NCI-H1417 (cell line): ENCODE results near the gene GCFC2.
A peak's percentile ranks its signal among the peaks of the same experiment; 100 is the strongest.
"Not testable (repeated sequence)": the region's sequence is repeated elsewhere in the genome, so short reads cannot be mapped to it uniquely, and the experiment has no call there.

ENCODE experiments used
- DNase-seq, 3 experiments: peaks; one replicate each; lab custom pipeline; 2025; lab: John Stamatoyannopoulos, UW

GCFC2 gene

DNA sequence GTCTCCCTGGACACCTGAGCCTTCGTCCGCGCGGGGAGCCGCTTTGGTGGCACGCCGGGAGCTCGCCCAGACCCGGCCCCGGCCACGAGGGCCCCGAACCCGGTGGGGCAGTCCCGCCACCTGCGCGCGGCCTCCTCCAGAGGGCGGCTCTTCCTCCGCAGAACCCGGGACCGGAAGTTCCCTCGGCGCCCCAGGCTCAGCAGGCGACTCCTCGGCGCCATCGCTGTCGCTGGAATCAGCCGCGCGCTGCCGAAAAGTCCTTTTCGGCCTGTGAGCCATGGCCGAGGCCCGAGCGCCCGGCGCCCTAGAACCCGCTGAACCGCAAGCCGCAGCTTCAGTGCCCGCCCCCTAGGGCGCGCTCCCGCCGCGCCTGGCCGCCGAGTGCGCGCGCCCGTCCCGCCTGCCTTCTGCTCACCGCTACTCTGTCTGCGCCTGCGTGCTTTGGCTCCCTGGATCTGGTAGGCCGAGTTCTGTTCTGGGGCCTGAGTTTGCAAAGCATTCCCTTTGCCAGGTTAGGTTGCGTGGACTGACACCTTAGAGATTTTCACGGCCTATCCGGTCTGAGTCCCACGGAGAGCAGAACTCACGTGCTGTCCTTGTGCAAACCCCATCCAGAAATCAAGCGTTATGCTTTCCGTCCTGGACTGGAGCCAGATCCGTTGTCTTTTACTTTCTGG, at the start of gene GCFC2:
TSS of gene GCFC2 (minus strand) at position 339 of the 677 bp plus-strand sequence. CDS start at position 279, 60 bp downstream.
- DNase-seq = peak; percentile 73 to 92 (median 91)

DNA sequence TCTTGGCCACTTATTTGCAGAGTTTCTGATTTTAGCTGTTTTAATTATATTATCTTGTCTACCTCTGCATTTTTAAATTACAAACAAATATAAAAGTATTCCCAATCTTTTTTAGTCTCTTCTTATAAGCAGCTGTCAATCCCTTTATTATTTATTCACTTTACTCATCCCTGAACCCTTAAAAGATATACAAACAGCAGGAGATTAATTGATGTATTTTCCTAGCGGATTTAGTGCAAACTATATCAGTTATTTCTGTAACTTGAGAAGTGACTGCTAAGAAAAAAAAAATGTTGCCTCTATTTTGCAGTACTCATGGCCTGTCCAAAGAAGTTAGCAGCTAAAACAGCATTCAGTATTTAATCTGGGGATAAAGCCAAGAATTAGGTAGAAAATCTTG, 42.1 kb upstream of the GCFC2 start:
- DNase-seq = no peak

DNA sequence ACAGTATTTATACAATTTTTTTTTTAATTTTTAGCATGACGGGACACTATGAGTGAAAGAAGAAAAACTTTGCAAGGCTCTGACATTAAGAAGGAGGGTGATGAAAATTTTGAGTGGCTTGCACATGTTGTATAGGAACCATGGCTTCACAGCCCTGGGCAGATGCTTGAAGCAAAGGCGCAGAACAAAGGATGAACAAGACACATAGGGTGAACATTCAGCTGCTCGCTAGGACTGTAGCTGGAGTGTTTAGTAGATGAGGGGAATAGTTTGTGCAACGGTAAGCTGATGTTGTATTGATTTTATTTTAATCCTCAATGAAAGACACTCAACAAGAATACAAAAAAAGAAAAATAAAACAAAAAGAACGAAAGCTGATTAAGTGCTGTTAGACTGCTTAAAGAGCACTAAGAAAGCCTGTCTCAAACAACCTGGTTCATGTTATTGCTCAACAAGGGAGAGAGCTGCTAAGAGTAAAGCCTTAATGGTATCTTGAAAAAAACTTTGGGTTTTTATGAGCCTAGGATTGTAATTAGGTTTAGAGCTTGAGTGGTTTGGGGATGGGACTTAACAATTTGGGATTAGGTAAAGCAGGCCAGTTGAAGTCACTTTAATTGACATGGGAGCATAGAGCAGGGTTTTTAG, 41.2 kb upstream of the GCFC2 start:
- peak in 1 of 3 experiments; percentile 8 for DNase-seq

DNA sequence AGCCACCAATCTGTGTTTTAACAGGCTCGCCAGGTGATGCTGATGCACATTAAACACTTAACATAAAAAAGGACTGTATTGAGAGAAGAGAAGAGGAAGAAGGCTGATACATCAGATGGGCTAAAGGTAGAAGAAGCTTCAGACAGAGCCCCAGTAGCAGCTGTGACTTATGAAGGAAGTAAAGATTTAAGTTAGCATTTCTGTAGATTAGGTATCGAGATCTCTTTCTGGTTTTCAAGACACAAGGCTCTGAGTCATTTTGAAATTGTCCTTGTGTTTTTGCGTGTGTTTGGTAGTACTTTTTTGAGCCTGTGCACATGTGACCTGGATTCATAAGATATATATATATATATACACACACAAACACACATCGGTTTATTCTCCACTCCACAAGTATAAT, 40.6 kb upstream of the GCFC2 start:
- no peak for DNase-seq

DNA sequence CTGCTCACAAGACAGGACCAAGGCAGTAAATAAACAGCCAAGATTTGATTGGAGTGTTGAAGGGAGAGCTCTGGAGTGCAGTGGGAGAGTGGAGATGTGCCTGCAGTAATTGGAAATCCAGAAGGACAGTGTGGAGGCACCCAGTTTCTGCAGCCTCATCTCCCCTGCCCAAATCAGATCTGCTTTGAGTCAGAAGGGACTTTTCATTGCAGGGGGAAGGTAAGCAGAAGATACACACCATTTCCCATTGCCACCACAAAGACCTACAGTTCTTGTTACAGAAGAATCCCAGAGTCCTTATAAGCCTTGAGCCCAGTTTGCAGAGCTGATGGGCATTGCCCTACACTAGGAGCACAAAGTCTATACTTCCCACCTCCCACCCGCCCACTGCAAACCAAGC, 27.2 kb upstream of the GCFC2 start:
- DNase-seq = no peak

DNA sequence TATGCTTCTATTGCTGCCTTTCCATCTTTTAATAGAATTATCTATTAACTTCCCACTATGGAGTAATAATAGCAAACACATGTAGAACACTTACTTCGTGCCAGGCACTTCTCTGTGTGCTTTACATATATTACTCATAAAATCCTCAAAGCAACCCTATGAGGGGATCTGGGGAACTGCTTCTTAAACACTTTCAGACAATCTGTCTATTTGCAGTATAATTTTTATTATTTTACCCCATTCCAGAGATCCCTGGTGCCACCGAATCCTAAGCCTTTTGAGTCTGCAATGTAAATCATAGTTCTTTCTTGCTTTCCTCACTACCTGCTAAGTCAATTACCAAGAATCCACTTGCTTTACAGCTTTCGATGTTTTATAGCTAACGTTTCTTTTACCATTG, 25.6 kb upstream of the GCFC2 start:
- no peak for DNase-seq

DNA sequence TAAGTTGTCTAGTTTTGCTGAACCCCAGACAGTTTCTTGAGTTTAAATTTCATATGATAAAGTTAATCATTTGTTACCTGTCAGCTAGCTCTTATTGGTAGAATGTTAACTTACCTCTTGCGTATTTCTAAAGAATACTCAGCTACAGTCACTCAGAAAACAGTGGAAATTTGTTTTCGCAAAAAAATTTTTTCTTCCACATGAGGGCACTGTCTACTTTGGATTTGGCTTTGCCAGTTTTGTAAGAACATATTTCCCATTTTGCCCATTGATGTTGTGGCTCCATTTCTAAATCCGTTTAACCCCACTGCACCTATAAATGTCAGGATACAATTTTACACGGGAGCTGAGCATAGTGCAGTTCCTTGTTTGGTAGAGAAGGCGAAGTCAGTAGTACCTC, 19.1 kb upstream of the GCFC2 start:
- DNase-seq = peak in 2 of 3 experiments; percentile 9 to 52

DNA sequence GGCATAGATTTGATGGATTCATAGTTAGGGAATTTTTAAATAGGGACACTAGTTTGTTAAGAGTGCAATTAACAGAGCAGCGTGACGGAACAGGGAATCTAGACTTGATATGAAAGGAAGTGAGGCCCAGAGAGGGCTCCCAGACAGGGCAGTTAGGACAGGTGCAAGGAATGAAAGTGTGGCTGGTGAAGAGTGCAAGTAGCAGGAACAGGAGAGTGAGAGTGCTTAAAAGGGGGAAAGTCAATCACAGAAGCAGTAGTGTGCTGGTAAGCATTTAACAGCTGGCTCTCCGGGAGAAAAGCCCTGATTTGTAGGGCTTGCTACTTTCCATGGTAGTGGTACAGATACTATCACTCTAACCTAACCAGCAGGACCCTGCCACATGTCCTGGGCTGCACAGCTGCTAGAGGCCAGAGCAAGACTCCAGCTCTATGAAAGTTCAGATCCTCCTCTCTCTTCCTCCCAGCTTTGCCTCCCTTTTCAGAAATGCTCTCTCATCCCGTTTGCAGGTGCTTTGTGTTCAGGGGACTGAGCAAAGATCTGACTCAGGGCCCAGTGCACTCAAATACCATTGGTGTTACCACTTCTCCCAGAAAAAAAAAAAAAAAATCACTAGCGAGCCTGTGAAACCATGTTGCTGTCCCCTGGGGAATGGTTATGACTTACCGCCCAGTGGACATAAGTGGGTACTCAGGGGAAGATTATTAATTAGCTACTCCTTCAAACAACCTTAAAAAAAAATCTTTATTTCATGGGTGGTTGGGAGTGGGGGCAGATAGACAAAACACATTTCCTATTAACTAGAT, 18.1 kb upstream of the GCFC2 start:
- DNase-seq = peak in 2 of 3 experiments; percentile 9 to 27

DNA sequence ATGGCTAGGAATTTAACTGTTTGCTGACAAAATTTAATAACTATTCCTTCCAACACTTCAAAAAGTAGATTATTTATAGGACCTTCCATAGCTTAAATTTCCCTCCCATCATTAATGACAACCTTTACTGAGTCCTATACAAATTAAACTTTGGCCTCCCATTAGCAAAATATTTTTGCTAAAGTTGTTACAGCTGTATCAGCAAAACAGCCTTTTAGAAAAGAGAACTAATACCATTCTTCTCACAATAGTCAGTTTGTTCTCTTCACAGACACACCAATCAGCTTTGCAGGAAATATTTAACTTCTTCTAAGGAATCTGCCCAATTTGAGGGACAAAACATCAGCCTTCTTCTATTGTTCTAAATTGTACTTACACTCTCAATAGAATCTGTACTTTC, 12.0 kb upstream of the GCFC2 start:
- no peak for DNase-seq

DNA sequence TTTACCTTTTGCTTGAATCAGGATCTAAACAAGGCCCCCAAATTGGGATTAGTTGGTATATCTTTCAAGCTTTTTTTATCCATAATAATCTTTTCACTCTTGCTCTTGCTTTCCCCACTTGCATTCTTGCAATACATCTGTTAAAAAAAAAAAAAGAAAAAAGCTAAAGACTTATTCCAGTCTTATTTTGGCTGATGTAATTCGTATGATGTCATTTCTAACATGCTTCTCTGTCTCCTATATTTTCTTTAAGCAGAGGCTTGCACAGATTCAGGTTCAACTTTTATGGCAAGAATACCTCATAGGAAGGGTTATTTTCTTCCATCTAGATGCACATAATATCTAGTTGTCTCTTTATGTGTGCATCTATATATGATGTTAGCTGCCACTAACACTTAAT, 9.8 kb upstream of the GCFC2 start:
- DNase-seq = no peak

DNA sequence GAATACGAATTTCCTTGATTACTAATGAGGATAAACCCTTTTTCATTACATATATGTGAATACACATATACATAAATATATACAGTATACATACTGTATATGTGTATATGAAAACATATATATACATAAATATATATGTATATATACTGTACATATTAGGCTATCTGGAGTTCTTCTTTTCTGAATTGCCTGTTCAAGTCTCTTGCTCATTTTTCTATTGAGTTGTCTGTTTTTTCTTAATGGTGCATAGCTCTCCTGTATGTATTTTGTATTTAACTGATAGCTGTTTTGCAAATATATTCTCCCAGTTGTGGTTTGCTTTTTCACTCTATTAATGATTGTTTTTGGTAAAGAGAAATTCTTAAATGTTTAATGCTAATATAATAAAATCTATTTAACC, 8.9 kb upstream of the GCFC2 start:
- DNase-seq = no peak

DNA sequence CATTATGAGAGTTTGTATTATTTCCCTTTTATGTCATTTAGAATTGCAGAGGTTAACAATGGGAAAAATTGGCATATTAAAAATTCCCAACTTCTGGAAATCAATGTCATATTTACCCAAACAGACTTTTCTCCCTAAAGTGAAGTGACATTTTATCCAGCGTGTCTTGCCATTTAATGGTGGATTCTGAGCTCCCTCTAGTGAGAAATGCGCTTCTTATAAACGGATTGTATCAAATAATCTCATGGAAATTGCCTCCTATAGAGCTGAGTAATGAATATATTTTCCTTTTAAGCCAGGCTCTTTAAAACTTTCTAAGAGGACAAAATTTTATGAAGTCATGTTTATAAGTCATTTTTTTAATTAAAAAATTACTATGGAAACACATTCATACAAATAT, 5.7 kb upstream of the GCFC2 start:
- DNase-seq = no peak

DNA sequence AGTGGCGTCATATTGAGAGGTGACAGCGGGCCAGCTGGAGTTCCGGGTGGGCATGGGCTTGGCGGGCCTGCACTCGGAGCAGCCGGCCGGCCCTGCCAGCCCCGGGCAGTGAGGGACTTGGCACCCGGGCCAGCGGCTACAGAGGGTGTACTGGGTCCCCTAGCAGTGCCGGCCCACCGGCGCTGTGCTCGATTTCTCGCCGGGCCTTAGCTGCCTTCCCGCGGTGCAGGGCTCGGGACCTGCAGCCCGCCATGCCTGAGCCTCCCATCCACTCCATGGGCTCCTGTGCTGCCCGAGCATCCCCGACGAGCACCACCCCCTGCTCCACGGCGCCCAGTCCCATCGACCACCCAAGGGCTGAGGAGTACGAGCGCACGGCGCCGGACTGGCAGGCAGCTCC, 875 bp upstream of the GCFC2 start:
- DNase-seq = not testable (repeated sequence)

DNA sequence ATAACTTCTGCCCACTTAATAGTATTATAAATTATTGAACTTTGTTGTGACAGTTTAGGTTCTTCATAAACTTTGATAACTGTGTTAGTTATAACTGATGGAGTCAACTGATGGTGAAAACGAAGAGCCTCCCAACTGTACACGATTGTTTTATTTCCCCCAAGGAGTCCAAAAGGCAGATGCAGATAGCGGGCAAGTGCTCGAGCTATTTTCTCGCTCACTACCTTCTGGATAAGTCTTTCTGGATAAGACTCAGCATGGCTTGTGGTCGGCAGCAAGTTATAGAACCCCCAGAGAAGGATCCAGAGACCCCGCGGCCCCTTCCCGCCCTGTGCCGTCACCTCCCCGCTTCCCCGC, 517 bp downstream of the GCFC2 start:
- DNase-seq = no peak

DNA sequence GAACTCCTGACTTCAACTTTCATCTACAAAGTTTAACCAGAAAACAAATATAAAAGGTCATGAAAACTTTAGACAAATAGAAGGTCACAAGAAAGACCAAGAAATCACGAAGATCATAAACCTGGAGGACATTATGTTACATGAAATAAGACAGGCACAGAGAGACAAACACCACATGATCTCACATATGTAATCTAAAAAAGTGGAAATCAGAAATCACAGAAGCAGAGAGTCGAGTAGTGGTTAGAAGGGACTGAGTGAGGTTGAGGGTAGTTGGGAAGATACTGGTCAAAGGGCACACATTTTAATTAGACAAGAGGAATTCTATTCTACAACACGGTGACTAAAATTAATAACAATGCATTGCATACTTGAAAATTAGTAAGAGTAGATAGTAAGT, 1.4 kb downstream of the GCFC2 start:
- DNase-seq = no peak

DNA sequence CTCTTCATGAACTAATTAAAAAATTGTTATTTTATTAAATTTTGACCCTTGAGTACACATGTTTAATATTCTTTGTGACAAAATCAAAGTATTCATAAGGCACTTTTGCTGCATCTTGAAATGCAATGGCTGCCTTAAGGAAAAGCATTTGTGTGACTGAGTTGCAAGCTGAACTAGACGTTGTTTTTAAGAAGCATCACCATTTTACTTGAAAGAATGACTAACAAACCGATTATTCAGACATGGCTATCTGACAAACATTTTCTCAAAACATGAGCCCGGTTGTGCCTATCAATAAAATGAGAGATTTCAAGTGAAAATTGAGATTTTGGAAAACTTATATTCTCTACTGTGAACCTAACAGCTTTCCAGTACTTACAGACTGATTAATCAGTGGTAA, 2.8 kb downstream of the GCFC2 start:
- no peak for DNase-seq

DNA sequence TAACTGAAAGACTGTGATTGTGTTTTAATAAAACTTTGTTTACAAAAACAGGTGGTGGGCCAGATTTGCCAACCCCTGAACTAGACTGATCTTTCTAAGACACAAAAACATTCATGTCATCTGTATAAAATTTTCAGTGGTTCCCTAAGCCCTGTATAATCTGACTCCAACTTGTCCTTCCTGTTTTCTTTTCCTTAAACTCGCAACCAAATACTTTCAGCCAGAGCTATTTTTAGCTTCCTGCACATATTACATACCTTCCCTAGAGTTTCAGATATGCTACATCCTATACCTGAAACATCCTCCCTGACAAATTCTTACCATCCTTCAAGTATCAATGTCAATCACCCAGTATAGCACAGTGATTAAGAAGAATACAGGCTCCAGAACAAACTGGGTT, 4.8 kb downstream of the GCFC2 start:
- no peak for DNase-seq

DNA sequence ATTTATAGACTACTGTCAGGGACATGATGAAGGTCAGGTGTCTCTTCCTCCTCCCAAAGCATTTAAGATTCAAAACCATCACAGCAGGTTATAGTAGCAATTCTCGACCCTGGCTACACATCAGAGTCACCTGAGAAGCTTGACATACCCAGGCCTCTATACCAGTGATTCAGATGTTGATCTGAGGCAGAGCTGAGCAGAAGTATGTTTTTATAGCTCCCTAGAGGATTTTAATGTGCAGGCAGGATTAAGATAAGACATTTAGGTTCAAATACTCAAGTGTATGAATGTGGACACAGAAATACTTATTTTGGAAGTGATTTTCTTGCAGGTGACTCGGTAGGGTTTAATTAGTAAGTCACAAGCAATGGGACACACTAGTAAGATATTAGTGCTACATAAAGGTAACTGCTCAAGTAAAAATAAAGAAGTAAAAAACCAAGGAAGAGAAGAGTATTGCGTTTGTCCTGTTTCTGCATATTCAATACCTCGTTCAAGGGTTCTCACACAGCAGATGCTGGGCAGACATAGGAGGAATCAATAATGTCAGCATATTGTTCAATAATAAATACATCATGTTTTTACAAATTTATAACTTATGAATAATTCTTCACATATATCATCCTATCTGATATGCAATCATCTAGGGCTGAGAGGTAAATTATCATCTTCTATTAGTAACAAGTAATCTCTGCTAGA, 7.0 kb downstream of the GCFC2 start:
- DNase-seq = peak in 1 of 3 experiments; percentile 3

DNA sequence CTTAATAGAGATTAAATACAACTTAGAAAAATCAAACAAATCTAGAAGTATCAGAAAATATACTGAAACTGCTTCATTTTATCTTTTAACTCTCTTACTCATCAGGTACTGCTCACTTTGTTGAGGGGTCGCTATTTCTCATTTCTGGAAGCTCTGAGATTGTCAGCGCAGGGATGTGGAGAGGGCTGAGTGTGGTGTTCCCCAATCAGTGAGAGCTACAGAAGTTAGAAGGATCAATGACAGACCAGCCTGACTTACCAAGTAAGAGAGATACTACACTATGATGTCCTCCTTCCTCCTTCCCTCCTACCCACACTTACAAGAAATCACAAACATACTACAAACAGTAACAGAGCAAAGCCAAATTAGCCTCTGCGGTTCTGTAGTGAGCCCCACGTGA, 8.1 kb downstream of the GCFC2 start:
- no peak for DNase-seq

DNA sequence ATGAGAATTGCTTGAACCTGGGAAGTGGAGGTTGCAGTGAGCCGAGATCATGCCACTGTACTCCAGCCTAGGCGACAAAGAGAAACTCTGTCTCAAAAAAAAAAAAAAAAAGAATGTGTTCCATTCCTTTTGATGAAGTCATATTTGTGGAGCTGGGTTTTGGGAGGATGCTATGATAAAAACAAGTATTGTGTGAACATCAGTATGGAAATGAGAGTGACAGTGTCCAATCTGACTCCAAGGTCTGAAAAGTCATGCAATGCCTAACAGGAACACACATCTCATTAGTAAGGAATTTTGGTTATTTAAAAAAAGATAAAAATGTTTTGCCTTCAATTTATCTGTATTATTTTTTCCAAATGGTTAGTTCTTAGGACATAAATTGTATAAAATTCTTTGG, 11.8 kb downstream of the GCFC2 start:
- no peak for DNase-seq

DNA sequence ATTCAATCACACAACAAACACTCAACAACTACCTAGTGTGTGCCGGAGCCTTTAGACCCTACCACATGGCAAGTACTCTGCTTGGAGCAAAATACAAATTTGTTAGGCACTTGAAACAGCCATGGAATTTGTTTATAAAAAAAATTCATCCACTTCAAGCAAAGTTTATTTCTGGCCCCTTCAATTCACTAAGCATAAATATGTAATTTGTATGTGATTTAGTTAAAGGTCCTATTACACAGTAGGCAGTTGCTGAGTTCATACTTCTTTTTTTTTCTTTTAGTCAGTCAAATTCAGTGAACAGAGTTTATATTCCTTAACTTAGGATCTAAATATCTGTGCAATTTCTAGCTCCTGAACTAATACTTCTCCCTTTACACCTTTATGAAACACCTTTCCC, 22.5 kb downstream of the GCFC2 start:
- no peak for DNase-seq

DNA sequence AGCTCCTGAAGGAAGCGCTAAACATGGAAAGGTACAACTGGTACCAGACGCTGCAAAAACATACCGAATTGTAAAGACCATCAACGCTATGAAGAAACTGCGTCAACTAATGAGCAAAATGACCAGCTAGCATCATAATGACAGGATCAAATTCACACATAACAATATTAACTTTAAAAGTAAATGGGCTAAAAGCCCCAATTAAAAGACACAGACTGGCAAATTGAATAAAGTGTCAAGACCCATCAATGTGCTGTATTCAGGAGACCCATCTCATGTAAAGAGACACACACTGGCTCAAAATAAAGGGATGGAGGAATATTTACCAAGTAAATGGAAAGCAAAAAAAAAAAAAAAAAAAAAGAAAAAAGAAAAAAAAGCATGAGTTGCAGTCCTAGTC, 27.3 kb downstream of the GCFC2 start:
- not testable (repeated sequence) for DNase-seq

DNA sequence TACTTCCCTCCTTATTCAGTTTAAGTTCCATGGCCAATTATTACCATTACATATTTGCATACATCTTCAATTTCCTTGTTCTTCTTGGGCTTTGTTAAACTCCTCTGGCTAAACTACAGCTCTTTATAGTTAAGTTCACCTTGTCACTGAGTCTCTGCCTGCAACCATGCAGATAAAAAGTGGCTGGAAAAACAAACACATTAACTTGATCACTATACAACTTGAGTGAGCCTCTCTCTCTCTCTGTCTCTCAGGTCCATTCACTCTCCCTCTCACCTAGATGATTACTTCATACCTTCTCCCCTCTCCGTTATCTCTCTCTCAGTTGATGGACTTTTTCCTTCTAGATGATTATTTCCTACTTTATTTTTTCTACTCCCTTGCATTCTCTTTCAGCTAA, 30.3 kb downstream of the GCFC2 start:
- no peak for DNase-seq
